HepG2 (cell line): ENCODE measurements around the gene LIN28B. TPM values are rescaled to one million over a fixed set of nuclear protein-coding genes. Genes with fewer than 3 reads are reported as not detected.
A peak's percentile ranks its signal among the peaks of the same experiment; 100 is the strongest.

Experiments
- CREBL2 ChIP-seq: sonication (generic); formaldehyde crosslinking; IDR thresholded peaks from 2 replicates; pipeline ENCODE4 v1.8.1; 2023; ENCODE audit warnings: missing genetic modification reagents, mild to moderate bottlenecking, borderline replicate concordance
- FOSL2 ChIP-seq: sonication (generic); formaldehyde crosslinking; IDR thresholded peaks from 2 replicates; pipeline ENCODE4 v1.4.0; 2020; ENCODE audit warnings: missing genetic modification reagents
- GATAD1 ChIP-seq: IDR thresholded peaks from 2 replicates; pipeline ENCODE4 v1.6.1; 2016; ENCODE audit warnings: missing genetic modification reagents, missing compliant biosample characterization
- HNRNPH1 ChIP-seq: fragments of 200-400 bp; formaldehyde crosslinking; optimal IDR thresholded peaks from 2 replicates; pipeline ENCODE3; 2017; ENCODE audit warnings: mild to moderate bottlenecking, low read depth, low read length
- KAT8 ChIP-seq: IDR thresholded peaks from 2 replicates; pipeline ENCODE4 v1.6.1; 2016; ENCODE audit warnings: missing genetic modification reagents, missing compliant biosample characterization
- PRDM4 ChIP-seq: sonication (generic); formaldehyde crosslinking; IDR thresholded peaks from 2 replicates; pipeline ENCODE4 v1.9.0; 2021; ENCODE audit warnings: missing genetic modification reagents, borderline replicate concordance
- SKI ChIP-seq: fragments of 450-650 bp; IDR thresholded peaks from one replicate; pipeline ENCODE4 v1.6.1; 2018; ENCODE audit warnings: mild to moderate bottlenecking; ENCODE audit not compliant: partially characterized antibody
- SOX13 ChIP-seq, 3 experiments: fragments of 450-650 bp in 1 of 3; sonication (generic) in 1 of 3; formaldehyde crosslinking in 1 of 3; IDR thresholded peaks in 2 of 3; conservative IDR thresholded peaks in 1 of 3; 2 replicates each; pipeline versions ENCODE4 v1.5.0 to v1.6.1; 2016 to 2020; ENCODE audit warnings: antibody characterized with exemption in 1 of 3, mild to moderate bottlenecking in 1 of 3, missing compliant biosample characterization in 1 of 3, missing genetic modification reagents in 1 of 3, moderate library complexity in 1 of 3
- SP5 ChIP-seq: IDR thresholded peaks from 2 replicates; pipeline ENCODE4 v1.6.1; 2016; ENCODE audit warnings: low read depth, borderline replicate concordance
- ZMAT5 ChIP-seq: sonication (generic); formaldehyde crosslinking; IDR thresholded peaks from 2 replicates; pipeline ENCODE4 v1.5.0; 2020; ENCODE audit warnings: mild to moderate bottlenecking, low read depth, missing genetic modification reagents, borderline replicate concordance
- ZNF589 ChIP-seq: sonication (generic); formaldehyde crosslinking; conservative IDR thresholded peaks from 2 replicates; pipeline ENCODE4 v1.8.0; 2022; ENCODE audit warnings: mild to moderate bottlenecking, moderate library complexity, missing genetic modification reagents
- ZNF616 ChIP-seq: sonication (generic); formaldehyde crosslinking; IDR thresholded peaks from 2 replicates; pipeline ENCODE4 v1.5.0; 2020; ENCODE audit warnings: low read depth, mild to moderate bottlenecking, missing genetic modification reagents
- ZNF878 ChIP-seq: sonication (generic); formaldehyde crosslinking; IDR thresholded peaks from 2 replicates; pipeline ENCODE4 v1.8.1; 2023; ENCODE audit warnings: mild to moderate bottlenecking, missing genetic modification reagents, moderate library complexity
- ZNF879 ChIP-seq: sonication (generic); formaldehyde crosslinking; IDR thresholded peaks from 2 replicates; pipeline ENCODE4 v1.8.1; 2023; ENCODE audit warnings: missing genetic modification reagents
- polyA plus RNA-seq, 8 experiments: library from polyadenylated mRNA; depleted of rRNA in 3 of 8; stranded (reverse) in 7 of 8; unstranded in 1 of 8; fragments of >200 nt; fragmentation: Illumina TruSeq in 4 of 8; extraction: Trizol in 4 of 8; gene quantifications; 2 replicates each; pipeline versions ENCODE4 v1.2.1 to v1.2.3, GENCODE V29; 2011 to 2016; ENCODE audit warnings: low read depth in 4 of 8, missing spikeins in 1 of 8, mixed read lengths in 1 of 8; ENCODE audit not compliant: insufficient read depth in 1 of 8
- total RNA-seq, 5 experiments: library from RNA; depleted of rRNA; stranded (reverse); fragments of >200 nt; fragmentation: Illumina TruSeq; extraction: Trizol; gene quantifications; 2 replicates each; pipeline ENCODE4 v1.2.3, GENCODE V29; 2016; ENCODE audit warnings: low read depth in 1 of 5

LIN28B gene
- total and polyA plus RNA-seq, 2 of the 13 experiments (the other 11 are each of a cell fraction or from before 2014, with no cell fraction given) = 14.5 to 56.8 TPM

GRCh38 chr6:104940893-104941728, 15.8 kb upstream of the LIN28B start (continued):
- TF ChIP-seq PRDM4 (CRISPR knock-in tag) (0 out of 2 replicates have a peak, but pooled peaks have one; percentile 21), CREBL2 (CRISPR knock-in tag) (0 out of 2 replicates have a peak, but pooled peaks have one; percentile 56), GATAD1 (no peak; the same call in 1 of the 2 replicates), FOSL2 (CRISPR knock-in tag) (0 out of 2 replicates have a peak, but pooled peaks have one; percentile 10), ZMAT5 (CRISPR knock-in tag) (no peak), SKI (no peak), KAT8 (CRISPR knock-in tag) (peak; percentile 47; the same call in 1 of the 2 replicates), ZNF589 (CRISPR knock-in tag) (peak; percentile 66), HNRNPH1 (no peak), ZNF878 (no peak), ZNF616 (no peak), ZNF879 (CRISPR knock-in tag) (0 out of 2 replicates have a peak, but pooled peaks have one; percentile 12), SP5 (CRISPR knock-in tag) (no peak), SOX13 (IDR thresholded peaks at IDR 0.05) (no peak), SOX13 (CRISPR knock-in tag; conservative IDR thresholded peaks at IDR 0.05 in 1 of 2, IDR thresholded peaks at IDR 0.05 in 1 of 2) (peak in 1 of 2 experiments; percentile 1; a peak in 1 of 4 replicates)
